HepG2 (cell line): Measurements from ENCODE around the gene GALK2. TPM values are rescaled to one million over a fixed set of nuclear protein-coding genes. Genes with fewer than 3 reads are reported as not detected.
A peak's percentile ranks its signal among the peaks of the same experiment; 100 is the strongest.

ENCODE experiments used
- BCL3 ChIP-seq: sonication (generic); formaldehyde crosslinking; IDR thresholded peaks from 2 replicates; pipeline ENCODE4 v1.5.1; 2020; ENCODE audit warnings: mild to moderate bottlenecking, missing genetic modification reagents, moderate library complexity
- CENPBD1 ChIP-seq: sonication (generic); formaldehyde crosslinking; IDR thresholded peaks from 2 replicates; pipeline ENCODE4 v1.8.0; 2022; ENCODE audit warnings: missing genetic modification reagents, low read depth, mild to moderate bottlenecking, borderline replicate concordance
- CENPX ChIP-seq: sonication (generic); formaldehyde crosslinking; IDR thresholded peaks from 2 replicates; pipeline ENCODE4 v1.9.0; 2021; ENCODE audit warnings: mild to moderate bottlenecking, missing genetic modification reagents, moderate library complexity
- CREB1 ChIP-seq, 2 experiments: fragments of 450-650 bp in 1 of 2; IDR thresholded peaks; 2 replicates each; pipeline ENCODE4 v1.6.1; 2016 to 2017; ENCODE audit warnings: control low read depth in 1 of 2, mild to moderate bottlenecking in 1 of 2, missing compliant biosample characterization in 1 of 2, missing genetic modification characterization in 1 of 2
- FIP1L1 ChIP-seq: fragments of 200-400 bp; formaldehyde crosslinking; IDR thresholded peaks from 2 replicates; pipeline ENCODE4 v1.6.1; 2018; ENCODE audit warnings: low read depth, mild to moderate bottlenecking, low read length, moderate library complexity, borderline replicate concordance; ENCODE audit not compliant: insufficient read depth
- HINFP ChIP-seq: sonication (generic); formaldehyde crosslinking; IDR thresholded peaks from 2 replicates; pipeline ENCODE4 v1.4.0; 2020; ENCODE audit warnings: low read depth, mild to moderate bottlenecking, missing genetic modification reagents
- KLF11 ChIP-seq: IDR thresholded peaks from 2 replicates; pipeline ENCODE4 v1.6.1; 2016; ENCODE audit warnings: missing compliant biosample characterization
- MAFK ChIP-seq, 2 experiments: IDR thresholded peaks in 1 of 2; conservative IDR thresholded peaks in 1 of 2; 2 replicates each; pipeline ENCODE4 v1.6.1; 2011; ENCODE audit warnings: improper control_type of control experiment in 2 of 2, low read length in 2 of 2
- MATR3 ChIP-seq: sonication (generic); formaldehyde crosslinking; IDR thresholded peaks from 2 replicates; pipeline ENCODE4 v1.4.0; 2020; ENCODE audit warnings: missing genetic modification reagents
- MAX ChIP-seq: IDR thresholded peaks from 2 replicates; pipeline ENCODE4 v1.6.1; 2012; ENCODE audit warnings: inconsistent platforms
- PAWR ChIP-seq: sonication (generic); formaldehyde crosslinking; IDR thresholded peaks from 2 replicates; pipeline ENCODE4 v1.4.0; 2020; ENCODE audit warnings: missing genetic modification reagents, mild to moderate bottlenecking, borderline replicate concordance
- POLR2AphosphoS2 ChIP-seq: IDR thresholded peaks from 2 replicates; pipeline ENCODE4 v1.6.1; 2011; ENCODE audit warnings: low read depth, low read length, improper control_type of control experiment
- RBM22 ChIP-seq: fragments of 200-400 bp; formaldehyde crosslinking; optimal IDR thresholded peaks from 2 replicates; pipeline ENCODE3; 2017; ENCODE audit warnings: mild to moderate bottlenecking, low read length, moderate library complexity
- RFX5 ChIP-seq: IDR thresholded peaks from 2 replicates; pipeline ENCODE4 v1.6.1; 2011; ENCODE audit warnings: low read depth, low read length, improper control_type of control experiment
- RNF219 ChIP-seq: sonication (generic); formaldehyde crosslinking; IDR thresholded peaks from 2 replicates; pipeline ENCODE4 v1.5.0; 2020; ENCODE audit warnings: mild to moderate bottlenecking, missing genetic modification reagents
- RXRA ChIP-seq: sonication (generic); formaldehyde crosslinking; IDR thresholded peaks from 2 replicates; pipeline ENCODE4 v1.5.1; 2020; ENCODE audit warnings: missing genetic modification reagents
- ZFP1 ChIP-seq: IDR thresholded peaks from 2 replicates; pipeline ENCODE4 v1.6.1; 2016
- ZKSCAN8 ChIP-seq: IDR thresholded peaks from 2 replicates; pipeline ENCODE4 v1.6.1; 2016; ENCODE audit warnings: borderline replicate concordance, missing genetic modification reagents, missing compliant biosample characterization
- ZNF598 ChIP-seq: sonication (generic); formaldehyde crosslinking; IDR thresholded peaks from 2 replicates; pipeline ENCODE4 v1.5.1; 2020; ENCODE audit warnings: mild to moderate bottlenecking, missing genetic modification reagents, borderline replicate concordance
- ZNF777 ChIP-seq: sonication (generic); formaldehyde crosslinking; IDR thresholded peaks from 2 replicates; pipeline ENCODE4 v1.4.0; 2020; ENCODE audit warnings: missing genetic modification reagents
- ZNF800 ChIP-seq: sonication (generic); formaldehyde crosslinking; IDR thresholded peaks from 2 replicates; pipeline ENCODE4 v1.4.0; 2020; ENCODE audit warnings: missing genetic modification reagents
- ZZZ3 ChIP-seq: sonication (generic); formaldehyde crosslinking; IDR thresholded peaks from 2 replicates; pipeline ENCODE4 v1.4.0; 2020; ENCODE audit warnings: missing genetic modification reagents, mild to moderate bottlenecking, borderline replicate concordance
- polyA plus RNA-seq, 8 experiments: library from polyadenylated mRNA; depleted of rRNA in 3 of 8; stranded (reverse) in 7 of 8; unstranded in 1 of 8; fragments of >200 nt; fragmentation: Illumina TruSeq in 4 of 8; extraction: Trizol in 4 of 8; gene quantifications; 2 replicates each; pipeline versions ENCODE4 v1.2.1 to v1.2.3, GENCODE V29; 2011 to 2016; ENCODE audit warnings: low read depth in 4 of 8, missing spikeins in 1 of 8, mixed read lengths in 1 of 8; ENCODE audit not compliant: insufficient read depth in 1 of 8
- total RNA-seq, 5 experiments: library from RNA; depleted of rRNA; stranded (reverse); fragments of >200 nt; fragmentation: Illumina TruSeq; extraction: Trizol; gene quantifications; 2 replicates each; pipeline ENCODE4 v1.2.3, GENCODE V29; 2016; ENCODE audit warnings: low read depth in 1 of 5

GALK2 gene
- total and polyA plus RNA-seq, 2 of the 13 experiments (the other 11 are each of a cell fraction or from before 2014, with no cell fraction given), result 17.6 to 32.8 TPM

GRCh38 chr15:49169880-49170597 lies at the start of gene GALK2 (continued):
- no peak for TF ChIP-seq BCL3 (CRISPR knock-in tag)
- peak; percentile 82; the same call in 1 of the 2 replicates for TF ChIP-seq HINFP (CRISPR knock-in tag)
- TF ChIP-seq ZNF800 (CRISPR knock-in tag), result 0 out of 2 replicates have a peak, but pooled peaks have one; percentile 23
- TF ChIP-seq MAX, result peak; percentile 98
- 0 out of 2 replicates have a peak, but pooled peaks have one; percentile 32 for TF ChIP-seq RFX5
- TF ChIP-seq RXRA, result no peak; the same call in 1 of the 2 replicates
- TF ChIP-seq CREB1 (IDR thresholded peaks at IDR 0.05), result peak; percentile 83
- TF ChIP-seq CREB1 (CRISPR knock-in tag; IDR thresholded peaks at IDR 0.05), result peak; percentile 79
- 0 out of 2 replicates have a peak, but pooled peaks have one; percentile 58 for TF ChIP-seq ZFP1 (CRISPR knock-in tag)
- TF ChIP-seq RNF219 (CRISPR knock-in tag), result no peak
- TF ChIP-seq ZNF598 (CRISPR knock-in tag), result 0 out of 2 replicates have a peak, but pooled peaks have one; percentile 18
- TF ChIP-seq CENPBD1 (CRISPR knock-in tag), result no peak
- TF ChIP-seq ZNF777, result no peak
- TF ChIP-seq PAWR (CRISPR knock-in tag), result no peak
- peak; percentile 15 to 22; a peak in 1 of 4 replicates for TF ChIP-seq MAFK (conservative IDR thresholded peaks at IDR 0.05 in 1 of 2, IDR thresholded peaks at IDR 0.05 in 1 of 2; ENCODE audit: low read length in 2 of 2)
- TF ChIP-seq CENPX (CRISPR knock-in tag), result no peak
- TF ChIP-seq RBM22, result no peak
- no peak for TF ChIP-seq MATR3
- no peak for TF ChIP-seq KLF11 (CRISPR knock-in tag)
- TF ChIP-seq ZKSCAN8 (CRISPR knock-in tag), result no peak; the same call in 1 of the 2 replicates
- TF ChIP-seq ZZZ3 (CRISPR knock-in tag), result no peak
- TF ChIP-seq FIP1L1, result no peak
- TF ChIP-seq POLR2AphosphoS2, result no peak
